ENCODE results near the gene MBOAT7. TPM values are rescaled to one million over a fixed set of nuclear protein-coding genes. Genes with fewer than 3 reads are reported as not detected.

Gene MBOAT7
- total and polyA plus RNA-seq, 2 of the 8 experiments (the other 6 are each of a cell fraction or from before 2014, with no cell fraction given), result 85.5 to 90.9 TPM

DNA sequence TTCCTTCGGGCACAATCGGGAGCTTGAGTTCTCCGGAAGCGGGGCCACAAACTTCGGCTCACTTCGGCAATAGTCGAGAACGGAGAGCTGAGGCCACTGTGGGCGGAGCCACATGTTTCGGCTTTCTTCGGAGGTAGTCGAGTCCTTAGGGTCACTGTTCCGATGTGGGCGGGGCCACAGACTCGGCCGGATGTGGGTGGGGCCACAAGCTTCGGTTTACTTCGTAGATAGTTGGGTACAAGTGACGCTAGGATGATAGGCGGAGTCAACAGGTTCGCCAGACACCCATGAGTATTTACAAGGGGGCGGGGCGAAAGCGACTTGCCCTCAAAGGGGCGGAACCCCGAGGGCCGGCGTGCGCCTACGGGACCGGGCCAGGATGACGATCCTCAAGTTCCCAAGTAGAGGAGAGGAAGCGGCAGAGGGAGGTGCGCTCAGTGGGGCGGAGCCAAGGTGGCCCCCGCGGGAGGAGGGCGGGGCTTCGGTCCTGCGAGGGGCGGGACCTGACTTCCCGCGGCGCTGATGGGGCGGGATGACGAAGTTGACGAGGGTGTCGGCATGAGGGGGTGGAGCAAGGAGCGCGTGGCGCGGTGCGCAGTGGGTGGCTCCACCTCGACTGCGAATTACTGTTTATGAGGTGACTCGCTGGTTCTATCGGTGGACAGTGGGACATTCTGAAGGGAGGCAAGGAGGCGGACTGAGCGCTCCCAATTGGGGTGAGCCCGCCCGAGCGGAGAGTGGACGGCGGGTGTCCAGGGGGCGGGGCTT, 539 bp upstream of the MBOAT7 start:
- H3K4me2 ChIP-seq (ENCODE audit: insufficient read depth in 1 of 2, low read depth in 2 of 2, low read length in 2 of 2), result peak overlapping the region; percentile 77 to 97
- peaks cover 4 to 21% (median 7%) of the 10 kb centered on the region in 4 experiments; a peak in 7 of 8 replicates for H3K36me3 ChIP-seq (ENCODE audit: control insufficient read depth in 2 of 4, insufficient read depth in 4 of 4, low read length in 3 of 4)
- H4K20me1 ChIP-seq (replicated peaks in 1 of 2; ENCODE audit: control insufficient read depth in 1 of 2, insufficient read depth in 2 of 2, low read length in 2 of 2), result peaks cover 0 to 10% of the 10 kb centered on the region in 2 experiments
- H3K4ac ChIP-seq (replicated peaks; ENCODE audit: insufficient read length, low read depth, low read length), result peak overlapping the region; percentile 30
- peaks cover 3 to 32% of the 10 kb centered on the region in 2 experiments; a peak in 3 of 4 replicates for H3K79me2 ChIP-seq (ENCODE audit: control insufficient read depth in 1 of 2, insufficient read depth in 2 of 2, low read length in 2 of 2)
- peak overlapping the region; percentile 93 for H3K56ac ChIP-seq (replicated peaks; ENCODE audit: insufficient read length, low read depth, low read length)
- H3K9me3 ChIP-seq (ENCODE audit: insufficient read depth in 2 of 2, low read depth in 1 of 2, low read length in 1 of 2), result no peaks in the 10 kb centered on the region
- H2BK15ac ChIP-seq (ENCODE audit: low read length), result peak overlapping the region; percentile 94; the same call in 1 of the 2 replicates
- H2AK5ac ChIP-seq (ENCODE audit: low read depth, low read length), result no peak overlapping the region
- no peak overlapping the region for H3K14ac ChIP-seq (ENCODE audit: insufficient read length)
- H3K23ac ChIP-seq (ENCODE audit: insufficient read length), result no peak overlapping the region
- peak overlapping the region; percentile 97 for H4K5ac ChIP-seq (ENCODE audit: insufficient read length, low read depth, low read length)
- peaks cover 11% of the 10 kb centered on the region for H3K23me2 ChIP-seq (ENCODE audit: low read depth, low read length)
- peak overlapping the region; percentile 100 for H2BK12ac ChIP-seq (ENCODE audit: low read depth, low read length)
- peak overlapping the region; percentile 99 for H4K8ac ChIP-seq (ENCODE audit: extremely low read depth, insufficient read depth, low read length)
- peak overlapping the region; percentile 99 for H3K18ac ChIP-seq (ENCODE audit: extremely low read depth, low read length)
- DNase-seq (ENCODE audit: low read depth in 1 of 2, low spot score in 2 of 2) (peak; percentile 100), FAIRE-seq (peak; percentile 96)
- H2BK20ac ChIP-seq (ENCODE audit: low read length), result no peak overlapping the region
- peak overlapping the region; percentile 85; the same call in 1 of the 2 replicates for H2AFZ ChIP-seq (ENCODE audit: low read length)
- H3K79me1 ChIP-seq (ENCODE audit: low read depth, low read length), result peaks cover 13% of the 10 kb centered on the region
- CTCF ChIA-PET (ENCODE audit: partially characterized antibody), result interaction anchor here (0.5 to 2.3 kb wide), 9 partner anchors 9 to 202 kb away, joined by 3 to 7 read pairs (median 4); no protein-coding TSS in a partner anchor
- H3K27ac ChIP-seq (ENCODE audit: low read depth, low read length), result peak overlapping the region; percentile 99
- H3K9ac ChIP-seq (replicated peaks in 1 of 4; ENCODE audit: extremely low read depth in 1 of 4, low read depth in 3 of 4, low read length in 3 of 4), result peak overlapping the region; percentile 67 to 99 (median 93)
- POLR2A ChIA-PET (ENCODE audit: partially characterized antibody), result interaction anchor here (0.6 to 28.7 kb wide), 14 partner anchors 10 to 238 kb away, joined by 3 to 909 read pairs (median 6); partner anchors contain the start of genes CNOT3, LENG1, RPS9 and TMC4
- WGBS, 2 experiments (ENCODE audit: extremely low coverage in 1 of 2, insufficient coverage in 1 of 2, insufficient read length in 1 of 2, insufficient replicate concordance in 2 of 2, low coverage in 1 of 2, low lambda C conversion rate in 2 of 2, missing lambda C conversion rate in 1 of 2), result 1% methylated on average over 46 of the region's 65 CpGs; no CpG with 5 or more reads in 1 of the 2 experiments
- H2BK120ac ChIP-seq (replicated peaks; ENCODE audit: low read depth, low read length), result peak overlapping the region; percentile 50
- H3K27me3 ChIP-seq (replicated peaks in 1 of 4; ENCODE audit: control insufficient read depth in 3 of 4, extremely low read depth in 1 of 4, insufficient read depth in 3 of 4, low read length in 3 of 4), result no peaks in the 10 kb centered on the region
- H2BK5ac ChIP-seq (ENCODE audit: low read depth, low read length), result peak overlapping the region; percentile 100
- peak overlapping the region; percentile 86 for H4K91ac ChIP-seq (replicated peaks; ENCODE audit: insufficient read length, low read length)
- peak overlapping the region; percentile 67 to 96 (median 83) for H3K4me3 ChIP-seq (ENCODE audit: extremely low read depth in 1 of 4, insufficient read depth in 2 of 4, low read depth in 3 of 4, low read length in 4 of 4)
- peaks cover 3 to 12% (median 7%) of the 10 kb centered on the region in 4 experiments; a peak in 5 of 7 replicates for H3K4me1 ChIP-seq (replicated peaks in 1 of 4; ENCODE audit: control insufficient read depth in 3 of 4, insufficient read depth in 4 of 4, low read length in 3 of 4)
- peak; percentile 23; the same call in 1 of the 2 replicates for TF ChIP-seq SP1 (IDR thresholded peaks at IDR 0.05; ENCODE audit: low read depth, low read length)
- TF ChIP-seq TAF7 (optimal IDR thresholded peaks at IDR 0.05; ENCODE audit: borderline replicate concordance, low read depth, low read length), result no peak
- TF ChIP-seq POLR2A (IDR thresholded peaks at IDR 0.05; ENCODE audit: control extremely low read depth in 1 of 2, low read depth in 2 of 2, low read length in 2 of 2), result peak; percentile 73 to 79; a peak in 2 of 3 replicates
- no peak for TF ChIP-seq RNF2 (IDR thresholded peaks at IDR 0.05; ENCODE audit: borderline replicate concordance, low read depth, low read length, missing control alignments, poor library complexity, severe bottlenecking)
- TF ChIP-seq CHD2 (IDR thresholded peaks at IDR 0.05; ENCODE audit: low read length), result no peak
- TF ChIP-seq, protein P1, sequence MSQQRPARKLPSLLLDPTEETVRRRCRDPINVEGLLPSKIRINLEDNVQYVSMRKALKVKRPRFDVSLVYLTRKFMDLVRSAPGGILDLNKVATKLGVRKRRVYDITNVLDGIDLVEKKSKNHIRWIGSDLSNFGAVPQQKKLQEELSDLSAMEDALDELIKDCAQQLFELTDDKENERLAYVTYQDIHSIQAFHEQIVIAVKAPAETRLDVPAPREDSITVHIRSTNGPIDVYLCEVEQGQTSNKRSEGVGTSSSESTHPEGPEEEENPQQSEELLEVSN (IDR thresholded peaks at IDR 0.05), result peak; percentile 65
- peak; percentile 16; the same call in 1 of the 2 replicates for TF ChIP-seq NRF1 (IDR thresholded peaks at IDR 0.05; ENCODE audit: low read depth, low read length)
- peak in 1 of 2 experiments; percentile 41; a peak in 1 of 4 replicates for TF ChIP-seq SIN3A (conservative IDR thresholded peaks at IDR 0.05 in 1 of 2, IDR thresholded peaks at IDR 0.05 in 1 of 2; ENCODE audit: low read depth in 1 of 2, low read length in 2 of 2)
- no peak for TF ChIP-seq SUZ12 (IDR thresholded peaks at IDR 0.05; ENCODE audit: low read length)
